ENCODE data around the gene TMPRSS7. TPM values are rescaled to one million over a fixed set of nuclear protein-coding genes. Genes with fewer than 3 reads are reported as not detected.

The TMPRSS7 gene
- total and polyA plus RNA-seq, 2 of the 8 experiments (the other 6 are each of a cell fraction or from before 2014, with no cell fraction given), result not detected

DNA sequence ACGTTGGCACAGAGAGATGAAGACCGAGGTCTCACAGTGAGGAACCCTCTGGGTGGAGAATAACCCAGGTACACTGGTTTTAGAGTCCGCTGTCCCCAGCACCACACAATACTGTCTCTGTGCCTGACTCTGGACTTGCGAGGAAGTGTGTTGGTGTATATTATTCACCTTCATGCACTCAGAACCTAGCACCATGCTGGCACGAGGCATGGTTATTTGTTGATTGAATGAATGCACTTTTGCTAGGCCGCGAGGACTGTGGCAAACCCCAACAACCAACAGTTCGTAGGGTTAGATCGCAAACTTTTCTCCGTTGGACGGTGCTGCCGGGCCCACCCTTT is 51.2 kb downstream of the TMPRSS7 start:
- H2AK5ac ChIP-seq (ENCODE audit: low read depth, low read length), result no peak overlapping the region
- peak overlapping the region; percentile 97 for H2AFZ ChIP-seq (ENCODE audit: low read length)
- peak overlapping the region; percentile 6; the same call in 1 of the 2 replicates for H2BK5ac ChIP-seq (ENCODE audit: low read depth, low read length)
- peak overlapping the region; percentile 55 to 82 (median 74) for H3K4me3 ChIP-seq (ENCODE audit: extremely low read depth in 1 of 4, insufficient read depth in 2 of 4, low read depth in 3 of 4, low read length in 4 of 4)
- H3K79me2 ChIP-seq (ENCODE audit: control insufficient read depth in 1 of 2, insufficient read depth in 2 of 2, low read length in 2 of 2), result peaks cover 0 to 19% of the 10 kb centered on the region in 2 experiments; a peak in 2 of 4 replicates
- H4K8ac ChIP-seq (ENCODE audit: extremely low read depth, insufficient read depth, low read length), result peak overlapping the region; percentile 88; the same call in 1 of the 2 replicates
- H4K5ac ChIP-seq (ENCODE audit: insufficient read length, low read depth, low read length), result peak overlapping the region; percentile 28
- no peak overlapping the region for H3K56ac ChIP-seq (replicated peaks; ENCODE audit: insufficient read length, low read depth, low read length)
- peak overlapping the region; percentile 80 to 84 for H3K4me2 ChIP-seq (ENCODE audit: insufficient read depth in 1 of 2, low read depth in 2 of 2, low read length in 2 of 2)
- no peak overlapping the region for H3K27ac ChIP-seq (ENCODE audit: low read depth, low read length)
- no peak overlapping the region for H2BK20ac ChIP-seq (ENCODE audit: low read length)
- ChIA-PET CTCF (ENCODE audit: partially characterized antibody) (interaction anchor here (2.3 kb wide), 1 partner anchor 26 kb away, joined by 8 read pairs; no protein-coding TSS in a partner anchor), POLR2A (ENCODE audit: partially characterized antibody) (interaction anchor here (0.9 kb wide), 1 partner anchor 107 kb away, joined by 3 read pairs; the partner anchor contains the start of gene ABHD10)
- H3K79me1 ChIP-seq (ENCODE audit: low read depth, low read length), result no peaks in the 10 kb centered on the region
- no peaks in the 10 kb centered on the region for H3K9me3 ChIP-seq (ENCODE audit: insufficient read depth in 2 of 2, low read depth in 1 of 2, low read length in 1 of 2)
- no peak overlapping the region for H3K23ac ChIP-seq (ENCODE audit: insufficient read length)
- WGBS, 2 experiments (ENCODE audit: extremely low coverage in 1 of 2, insufficient coverage in 1 of 2, insufficient read length in 1 of 2, insufficient replicate concordance in 2 of 2, low coverage in 1 of 2, low lambda C conversion rate in 2 of 2, missing lambda C conversion rate in 1 of 2), result 25% methylated on average over 12 of the region's 12 CpGs; no CpG with 5 or more reads in 1 of the 2 experiments
- peak overlapping the region in 3 of 4 experiments; percentile 14 to 70 (median 29); a peak in 4 of 7 replicates for H3K9ac ChIP-seq (replicated peaks in 1 of 4; ENCODE audit: extremely low read depth in 1 of 4, low read depth in 3 of 4, low read length in 3 of 4)
- H3K4ac ChIP-seq (replicated peaks; ENCODE audit: insufficient read length, low read depth, low read length), result no peak overlapping the region
- no peak overlapping the region; the same call in 1 of the 2 replicates for H3K18ac ChIP-seq (ENCODE audit: extremely low read depth, low read length)
- H2BK15ac ChIP-seq (ENCODE audit: low read length), result 0 out of 2 replicates have a peak overlapping the region, but pooled peaks have one; percentile 61
- H3K14ac ChIP-seq (ENCODE audit: insufficient read length), result no peak overlapping the region
- no peak overlapping the region for H2BK120ac ChIP-seq (replicated peaks; ENCODE audit: low read depth, low read length)
- H3K23me2 ChIP-seq (ENCODE audit: low read depth, low read length), result peaks cover 7% of the 10 kb centered on the region
- TF ChIP-seq GABPA (IDR thresholded peaks at IDR 0.05; ENCODE audit: borderline replicate concordance, insufficient read depth, low read length) (no peak), HDAC6 (IDR thresholded peaks at IDR 0.05; ENCODE audit: low read depth, low read length) (no peak), FOSL1 (IDR thresholded peaks at IDR 0.05; ENCODE audit: insufficient read depth, low read depth, low read length) (no peak), HDAC2 (IDR thresholded peaks at IDR 0.05; ENCODE audit: borderline replicate concordance in 1 of 2, low read depth in 2 of 2, low read length in 2 of 2) (no peak)
- no peaks in the 10 kb centered on the region for H4K20me1 ChIP-seq (replicated peaks in 1 of 2; ENCODE audit: control insufficient read depth in 1 of 2, insufficient read depth in 2 of 2, low read length in 2 of 2)
- DNase-seq (ENCODE audit: low read depth in 1 of 2, low spot score in 2 of 2) (no peak), FAIRE-seq (no peak)
- H4K91ac ChIP-seq (replicated peaks; ENCODE audit: insufficient read length, low read length), result no peak overlapping the region
- H2BK12ac ChIP-seq (ENCODE audit: low read depth, low read length), result peak overlapping the region; percentile 82
- peaks cover 0 to 12% (median 7%) of the 10 kb centered on the region in 4 experiments; a peak in 3 of 7 replicates for H3K27me3 ChIP-seq (replicated peaks in 1 of 4; ENCODE audit: control insufficient read depth in 3 of 4, extremely low read depth in 1 of 4, insufficient read depth in 3 of 4, low read length in 3 of 4)
- H3K4me1 ChIP-seq (replicated peaks in 1 of 4; ENCODE audit: control insufficient read depth in 3 of 4, insufficient read depth in 4 of 4, low read length in 3 of 4), result peaks cover 0 to 8% (median 6%) of the 10 kb centered on the region in 4 experiments; a peak in 5 of 7 replicates
- H3K36me3 ChIP-seq (ENCODE audit: control insufficient read depth in 2 of 4, insufficient read depth in 4 of 4, low read length in 3 of 4), result no peaks in the 10 kb centered on the region
